GM12878 (cell line): ENCODE measurements around the gene MELTF. TPM values are rescaled to one million over a fixed set of nuclear protein-coding genes. Genes with fewer than 3 reads are reported as not detected.

ENCODE experiments used
- ATAC-seq: fragments of 200-7000 bp; cut with Tn5 transposase; 3 replicates; pipeline ENCODE4 v1.9.1; 2020; ENCODE audit warnings: mild to moderate bottlenecking, moderate library complexity
- BruUV-seq: library from RNA; stranded (reverse); fragments of 400-500 nt; replicated peaks from 2 replicates; lab custom pipeline; 2021; lab: Mats Ljungman, UMichigan
- CTCF ChIA-PET: fragments of 300-600 bp; sonication (Branson Sonifier 250); formaldehyde crosslinking; extraction: SDS; loops from one replicate; lab custom pipeline; 2021; ENCODE audit warnings: inconsistent platforms; lab: Yijun Ruan, JAX
- POLR2A ChIA-PET: fragments of 350-600 bp; formaldehyde crosslinking; extraction: SDS; loops from one replicate; lab custom pipeline; 2021; ENCODE audit warnings: inconsistent platforms; lab: Charles Lee
- RAD21 ChIA-PET: fragments of 300-600 bp; sonication (Branson Sonifier 250); formaldehyde crosslinking; loops from one replicate; lab custom pipeline; 2023; ENCODE audit warnings: antibody characterized with exemption; ENCODE audit not compliant: unreplicated experiment; lab: Charles Lee
- SMC1A ChIA-PET: fragments of 300-600 bp; sonication (Branson Sonifier 250); formaldehyde crosslinking; loops from one replicate; lab custom pipeline; 2023; ENCODE audit not compliant: unreplicated experiment, uncharacterized antibody; lab: Charles Lee
- DNase-seq: peaks from one replicate; pipeline ENCODE4 v3.0.0-alpha.2; 2011; ENCODE audit warnings: low read depth, low spot score
- FAIRE-seq: peaks from 3 replicates; lab custom pipeline; 2011; peaks lifted over from hg19 to GRCh38; lab: Jason Lieb, UNC
- H2AFZ ChIP-seq: 2 replicates; pipeline ENCODE4 v1.6.0; 2011; ENCODE audit warnings: low read depth, low read length, control low read depth; ENCODE audit not compliant: control insufficient read depth
- H3K27ac ChIP-seq: 2 replicates; pipeline ENCODE4 v1.5.1; 2011; ENCODE audit warnings: control low read depth; ENCODE audit not compliant: control insufficient read depth, insufficient read depth
- H3K27me3 ChIP-seq, 2 experiments: replicated peaks in 1 of 2; 2 replicates each; pipeline versions ENCODE4 v1.6.0 to v1.6.1; 2011; ENCODE audit warnings: low read length in 1 of 2; ENCODE audit not compliant: control insufficient read depth in 2 of 2, insufficient read depth in 2 of 2
- H3K36me3 ChIP-seq, 2 experiments: 2 replicates each; pipeline ENCODE4 v1.5.1; 2011; ENCODE audit warnings: low read length in 1 of 2; ENCODE audit not compliant: control insufficient read depth in 2 of 2, insufficient read depth in 2 of 2
- H3K4me1 ChIP-seq: 2 replicates; pipeline ENCODE4 v1.6.1; 2011; ENCODE audit warnings: mild to moderate bottlenecking, low read length, moderate library complexity, mixed read lengths; ENCODE audit not compliant: control insufficient read depth, insufficient read depth
- H3K4me2 ChIP-seq: 2 replicates; pipeline ENCODE4 v1.6.0; 2011; ENCODE audit warnings: control low read depth; ENCODE audit not compliant: control insufficient read depth, insufficient read depth
- H3K4me3 ChIP-seq: fragments of 200-600 bp; sonication (generic); 2 replicates; pipeline ENCODE4 v1.5.1; 2016
- H3K79me2 ChIP-seq: 2 replicates; pipeline ENCODE4 v1.6.0; 2011; ENCODE audit warnings: low read length; ENCODE audit not compliant: control insufficient read depth, insufficient read depth
- H3K9ac ChIP-seq: 2 replicates; pipeline ENCODE4 v1.8.0; 2011; ENCODE audit warnings: low read length, control low read depth, mixed read lengths; ENCODE audit not compliant: control insufficient read depth, insufficient read depth
- H3K9me3 ChIP-seq: replicated peaks from 3 replicates; pipeline ENCODE4 v1.5.1; 2011; ENCODE audit warnings: mild to moderate bottlenecking, low read length; ENCODE audit not compliant: control insufficient read depth, insufficient read depth
- H4K20me1 ChIP-seq: 2 replicates; pipeline ENCODE4 v1.6.0; 2011; ENCODE audit not compliant: control insufficient read depth, insufficient read depth
- ELK1 ChIP-seq: IDR thresholded peaks from 2 replicates; pipeline ENCODE4 v1.6.1; 2012; ENCODE audit warnings: low read depth, low read length, improper control_type of control experiment
- MEF2B ChIP-seq: fragments of 450-650 bp; IDR thresholded peaks from 2 replicates; pipeline ENCODE4 v1.6.1; 2018; ENCODE audit warnings: mild to moderate bottlenecking, moderate library complexity; ENCODE audit not compliant: partially characterized antibody, poor library complexity, severe bottlenecking
- ZNF687 ChIP-seq: fragments of 450-650 bp; IDR thresholded peaks from 2 replicates; pipeline ENCODE4 v1.6.1; 2017; ENCODE audit warnings: mild to moderate bottlenecking, moderate library complexity
- WGBS: methylation state at CpG from one replicate; pipeline ENCODE4 v1.1.6; 2016; ENCODE audit warnings: low lambda C conversion rate; ENCODE audit not compliant: insufficient replicate concordance, insufficient coverage; ENCODE audit errors: missing lambda C conversion rate; 5-methylcytosine and 5-hydroxymethylcytosine counted together
- in situ Hi-C: fragments of 300-500 bp; cut with MboI; formaldehyde crosslinking; loops from 9 replicates; pipeline ENCODE4 v1.14.3; 2018; ENCODE audit warnings: mixed read lengths
- intact Hi-C: fragments of 100-400 bp; cut with micrococcal nuclease; formaldehyde crosslinking; loops from one replicate; pipeline ENCODE4 v1.14.2; 2022; ENCODE audit not compliant: unreplicated experiment
- polyA plus RNA-seq, 11 experiments: library from polyadenylated mRNA; depleted of rRNA in 4 of 11; unstranded in 6 of 11; stranded (reverse) in 5 of 11; fragments of >200 nt; fragmentation: Nextera tagmentation in 4 of 11; fragmentation: Illumina TruSeq in 1 of 11; extraction: Ambion mirVana in 4 of 11; extraction: Trizol in 1 of 11; gene quantifications; 1 replicate in 1 of 11; 2 replicates in 10 of 11; pipeline versions ENCODE4 v1.2.1 to v1.2.3, GENCODE V29; 2011 to 2016; ENCODE audit warnings: inconsistent platforms in 2 of 11, missing spikeins in 2 of 11, low read depth in 1 of 11
- total RNA-seq, 4 experiments: library from RNA; depleted of rRNA in 3 of 4; stranded (reverse); fragments of >200 nt in 3 of 4; fragmentation: Illumina TruSeq in 1 of 4; extraction: Trizol in 1 of 4; gene quantifications; 2 replicates each; pipeline versions ENCODE4 v1.2.1 to v1.2.3, GENCODE V29; 2013 to 2021

Gene MELTF
- total and polyA plus RNA-seq, 10 of the 15 experiments (the other 5 are each of a cell fraction or from before 2014, with no cell fraction given) = 0.55 to 49.1 (median 11.1) TPM

GRCh38 chr3:196962930-196963630, 66.5 kb downstream of the MELTF start:
- ChIA-PET POLR2A (no interaction called here), CTCF (no interaction called here), RAD21 (interaction anchor here (0.9 kb wide), 1 partner anchor 89 kb away, joined by 3 read pairs; no protein-coding TSS in a partner anchor), SMC1A (interaction anchor here (1.2 kb wide), 1 partner anchor 128 kb away, joined by 4 read pairs; no protein-coding TSS in a partner anchor)
- WGBS = 39% methylated on average over 10 of the region's 10 CpGs
- Histone ChIP-seq H3K27ac (no peak overlapping the region), H3K9me3 (peaks cover 14% of the 10 kb centered on the region; the same call in 1 of the 3 replicates), H3K4me1 (no peaks in the 10 kb centered on the region; the same call in 1 of the 2 replicates), H3K4me3 (no peak overlapping the region), H2AFZ (peak overlapping the region; percentile 40), H4K20me1 (no peaks in the 10 kb centered on the region), H3K27me3 (no peaks in the 10 kb centered on the region), H3K4me2 (0 out of 2 replicates have a peak overlapping the region, but pooled peaks have one; percentile 0), H3K36me3 (no peaks in the 10 kb centered on the region), H3K9ac (no peak overlapping the region), H3K79me2 (no peaks in the 10 kb centered on the region)
- FAIRE-seq (no peak), DNase-seq (no peak), ATAC-seq (peak; percentile 34; the same call in 2 of the 3 replicates)
- TF ChIP-seq ELK1 (no peak), MEF2B (peak; percentile 88), ZNF687 (peak; percentile 21; the same call in 1 of the 2 replicates)
- in situ Hi-C loops = no loop called here
- no TSS peak for BruUV-seq
- intact Hi-C loops = no loop called here
